ENCODE results near the gene HSD17B3. TPM values are rescaled to one million over a fixed set of nuclear protein-coding genes. Genes with fewer than 3 reads are reported as not detected.

The HSD17B3 gene
- polyA plus RNA-seq, 1 donor (not counting 4 experiments of a cell fraction or from before 2014, with no cell fraction given) = 0.17 TPM

DNA sequence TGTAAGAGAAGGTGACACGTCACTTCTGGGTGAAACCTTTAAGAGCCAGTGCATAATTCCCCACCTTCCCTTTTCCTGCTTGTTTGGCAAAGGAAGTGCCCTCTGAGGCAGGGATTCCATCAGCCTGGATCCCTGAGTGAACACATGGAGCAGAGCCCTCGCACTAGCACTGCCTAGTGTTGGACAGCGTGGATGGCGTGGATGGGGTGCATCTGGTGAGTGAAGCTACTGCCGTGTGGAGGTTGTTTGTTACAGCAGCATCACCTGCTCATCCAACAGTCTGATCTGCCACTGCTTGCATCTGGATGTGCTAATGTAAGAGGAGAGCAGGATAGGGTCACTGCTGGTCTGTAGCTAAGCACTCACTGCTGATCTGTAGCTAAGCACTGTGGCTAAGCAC, 46.3 kb upstream of the HSD17B3 start:
- dilution Hi-C loops (cut with MboI; ENCODE audit: extremely low pct_ligation_motif_present, low sequenced_read_pairs) = no loop called here

GRCh38 chr9:96345551-96345950, 43.6 kb upstream of the HSD17B3 start:
- H3K9ac ChIP-seq (ENCODE audit: control insufficient read depth, extremely low read depth, insufficient read depth, low read length) = no peak overlapping the region
- TF ChIP-seq EZH2 (IDR thresholded peaks at IDR 0.05; ENCODE audit: low read length) = no peak
- no peak for TF ChIP-seq CTCF (optimal IDR thresholded peaks at IDR 0.05 in 1 of 3, IDR thresholded peaks at IDR 0.05 in 1 of 3, conservative IDR thresholded peaks at IDR 0.05 in 1 of 3; ENCODE audit: extremely low read depth in 1 of 3, insufficient read depth in 2 of 3, low read length in 3 of 3)
- no peaks in the 10 kb centered on the region for H3K9me1 ChIP-seq (ENCODE audit: control insufficient read depth, extremely low read depth, insufficient read depth, low read length)
- H3K79me2 ChIP-seq (ENCODE audit: control insufficient read depth, insufficient read depth, low read length) = no peaks in the 10 kb centered on the region
- no peak overlapping the region for H3K4me2 ChIP-seq (ENCODE audit: control insufficient read depth, extremely low read depth, insufficient read depth, low read depth, low read length)
- dilution Hi-C loops (cut with MboI; ENCODE audit: extremely low pct_ligation_motif_present, low sequenced_read_pairs) = no loop called here
- no peak overlapping the region for H3K27ac ChIP-seq (ENCODE audit: control insufficient read depth, insufficient read depth, low read length)
- peaks cover 0 to 7% of the 10 kb centered on the region in 2 experiments for H3K36me3 ChIP-seq (ENCODE audit: control insufficient read depth in 2 of 2, extremely low read depth in 1 of 2, insufficient read depth in 2 of 2, low read length in 2 of 2)
- FAIRE-seq (no peak), DNase-seq (ENCODE audit: low read depth, low spot score) (no peak)
- H3K9me3 ChIP-seq (ENCODE audit: control insufficient read depth, low read depth, low read length) = no peaks in the 10 kb centered on the region
- H4K20me1 ChIP-seq (ENCODE audit: control insufficient read depth, extremely low read depth, insufficient read depth, low read length) = no peaks in the 10 kb centered on the region
- H3K4me3 ChIP-seq (ENCODE audit: control insufficient read depth in 2 of 3, extremely low read depth in 1 of 3, insufficient read depth in 2 of 3, low read depth in 1 of 3, low read length in 3 of 3) = no peak overlapping the region
- H2AFZ ChIP-seq (ENCODE audit: control insufficient read depth, low read length) = no peak overlapping the region
- no peaks in the 10 kb centered on the region for H3K27me3 ChIP-seq (ENCODE audit: control insufficient read depth, extremely low read depth, insufficient read depth, low read length)
- peaks cover 11% of the 10 kb centered on the region for H3K4me1 ChIP-seq (ENCODE audit: control insufficient read depth, extremely low read depth, insufficient read depth, low read length)

More for the DNA sequence above, 46.3 kb upstream of the HSD17B3 start:
- TF ChIP-seq CTCF (optimal IDR thresholded peaks at IDR 0.05 in 1 of 3, IDR thresholded peaks at IDR 0.05 in 1 of 3, conservative IDR thresholded peaks at IDR 0.05 in 1 of 3; ENCODE audit: extremely low read depth in 1 of 3, insufficient read depth in 2 of 3, low read length in 3 of 3) (no peak), EZH2 (IDR thresholded peaks at IDR 0.05; ENCODE audit: low read length) (no peak)
- Histone ChIP-seq H3K4me2 (ENCODE audit: control insufficient read depth, extremely low read depth, insufficient read depth, low read depth, low read length) (no peak overlapping the region), H3K36me3 (ENCODE audit: control insufficient read depth in 2 of 2, extremely low read depth in 1 of 2, insufficient read depth in 2 of 2, low read length in 2 of 2) (peaks cover 0 to 3% of the 10 kb centered on the region in 2 experiments), H3K4me1 (ENCODE audit: control insufficient read depth, extremely low read depth, insufficient read depth, low read length) (peaks cover 8% of the 10 kb centered on the region), H4K20me1 (ENCODE audit: control insufficient read depth, extremely low read depth, insufficient read depth, low read length) (no peaks in the 10 kb centered on the region), H3K9me1 (ENCODE audit: control insufficient read depth, extremely low read depth, insufficient read depth, low read length) (no peaks in the 10 kb centered on the region), H3K9me3 (ENCODE audit: control insufficient read depth, low read depth, low read length) (no peaks in the 10 kb centered on the region), H3K9ac (ENCODE audit: control insufficient read depth, extremely low read depth, insufficient read depth, low read length) (no peak overlapping the region), H3K4me3 (ENCODE audit: control insufficient read depth in 2 of 3, extremely low read depth in 1 of 3, insufficient read depth in 2 of 3, low read depth in 1 of 3, low read length in 3 of 3) (no peak overlapping the region), H3K27ac (ENCODE audit: control insufficient read depth, insufficient read depth, low read length) (no peak overlapping the region), H3K27me3 (ENCODE audit: control insufficient read depth, extremely low read depth, insufficient read depth, low read length) (no peaks in the 10 kb centered on the region), H3K79me2 (ENCODE audit: control insufficient read depth, insufficient read depth, low read length) (no peaks in the 10 kb centered on the region), H2AFZ (ENCODE audit: control insufficient read depth, low read length) (no peak overlapping the region)
- FAIRE-seq (no peak), DNase-seq (ENCODE audit: low read depth, low spot score) (no peak)
